Cardiac fibroblast (primary cell): ENCODE results near the gene ZNF366.

Experiments
- DNase-seq, 2 donors: peaks; one replicate each; pipeline versions ENCODE4 v3.0.0 to v3.0.0-alpha.2; 2010; ENCODE audit warnings: low read depth in 2 of 2
- H3K4me3 ChIP-seq, 2 donors: replicated peaks in 1 of 2; 1 replicate in 1 of 2; 2 replicates in 1 of 2; pipeline ENCODE4 v1.5.1; 2011; ENCODE audit warnings: low read depth in 2 of 2, low read length in 2 of 2, mild to moderate bottlenecking in 2 of 2, moderate library complexity in 1 of 2
- CTCF ChIP-seq: IDR thresholded peaks from one replicate; pipeline ENCODE4 v1.5.1; 2011; ENCODE audit warnings: low read depth, mild to moderate bottlenecking, low read length, inconsistent platforms

Gene ZNF366

GRCh38 chr5:72511366-72511765, 4.2 kb upstream of the ZNF366 start:
- H3K4me3 ChIP-seq: no peak overlapping the region
- no peak for TF ChIP-seq CTCF
- DNase-seq: peak in 1 of 2 donors; percentile 53

GRCh38 chr5:72510610-72511181, 3.5 kb upstream of the ZNF366 start:
- TF ChIP-seq CTCF: no peak
- peak; percentile 58 to 73 for DNase-seq
- H3K4me3 ChIP-seq: no peak overlapping the region

- no peak overlapping the region for H3K4me3 ChIP-seq
- no peak for DNase-seq
- no peak for TF ChIP-seq CTCF
Measured at GRCh38 chr5:72509401-72509800, 2.2 kb upstream of the ZNF366 start.

GRCh38 chr5:72508241-72509170, 1.3 kb upstream of the ZNF366 start:
- no peak for TF ChIP-seq CTCF
- H3K4me3 ChIP-seq: no peak overlapping the region
- DNase-seq: no peak

GRCh38 chr5:72507907-72508238, 663 bp upstream of the ZNF366 start:
- TF ChIP-seq CTCF: no peak
- DNase-seq: no peak
- no peak overlapping the region for H3K4me3 ChIP-seq

GRCh38 chr5:72506158-72506549, 1.1 kb downstream of the ZNF366 start:
- H3K4me3 ChIP-seq: no peak overlapping the region
- DNase-seq: no peak
- TF ChIP-seq CTCF: no peak
